ENCODE data around the gene POU2F3. TPM values are rescaled to one million over a fixed set of nuclear protein-coding genes. Genes with fewer than 3 reads are reported as not detected.

The POU2F3 gene
- total and polyA plus RNA-seq, 2 of the 8 experiments (the other 6 are each of a cell fraction or from before 2014, with no cell fraction given): 1.0 to 2.1 TPM

DNA sequence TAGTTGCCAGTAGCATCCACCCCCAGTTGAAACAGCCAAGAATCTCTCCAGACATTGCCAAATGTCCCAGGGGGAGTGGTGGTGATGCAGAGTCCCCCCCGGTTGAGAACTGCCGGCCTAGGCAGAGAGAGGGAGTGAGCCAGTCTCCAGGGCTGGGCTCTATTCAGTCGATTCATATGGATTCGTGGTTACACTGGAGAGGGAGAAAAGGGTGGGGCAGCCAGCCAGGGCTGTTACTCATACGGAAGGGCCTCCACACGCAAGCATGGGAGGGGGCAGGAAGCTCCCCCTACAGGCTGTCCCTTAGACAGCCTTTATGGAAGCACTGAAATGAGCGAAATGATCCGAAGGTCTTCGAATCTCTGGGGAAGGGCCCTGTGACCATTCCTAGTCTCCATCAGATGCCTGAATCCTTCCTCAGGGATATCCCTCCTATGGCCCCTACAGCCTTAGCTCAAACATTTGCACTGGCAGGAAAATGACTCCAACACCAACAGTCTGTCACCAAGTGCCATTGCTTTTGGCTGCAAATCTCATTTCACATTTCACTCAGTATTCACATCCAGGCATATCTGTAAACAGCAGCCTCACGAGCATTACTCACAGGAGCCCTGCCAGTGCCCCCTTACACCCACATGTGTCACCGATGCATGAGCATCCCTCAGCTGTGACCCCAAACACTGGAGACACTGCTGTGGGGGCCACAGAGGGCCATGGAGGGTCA is 66.7 kb downstream of the POU2F3 start (continued):
- TF ChIP-seq, protein P1, sequence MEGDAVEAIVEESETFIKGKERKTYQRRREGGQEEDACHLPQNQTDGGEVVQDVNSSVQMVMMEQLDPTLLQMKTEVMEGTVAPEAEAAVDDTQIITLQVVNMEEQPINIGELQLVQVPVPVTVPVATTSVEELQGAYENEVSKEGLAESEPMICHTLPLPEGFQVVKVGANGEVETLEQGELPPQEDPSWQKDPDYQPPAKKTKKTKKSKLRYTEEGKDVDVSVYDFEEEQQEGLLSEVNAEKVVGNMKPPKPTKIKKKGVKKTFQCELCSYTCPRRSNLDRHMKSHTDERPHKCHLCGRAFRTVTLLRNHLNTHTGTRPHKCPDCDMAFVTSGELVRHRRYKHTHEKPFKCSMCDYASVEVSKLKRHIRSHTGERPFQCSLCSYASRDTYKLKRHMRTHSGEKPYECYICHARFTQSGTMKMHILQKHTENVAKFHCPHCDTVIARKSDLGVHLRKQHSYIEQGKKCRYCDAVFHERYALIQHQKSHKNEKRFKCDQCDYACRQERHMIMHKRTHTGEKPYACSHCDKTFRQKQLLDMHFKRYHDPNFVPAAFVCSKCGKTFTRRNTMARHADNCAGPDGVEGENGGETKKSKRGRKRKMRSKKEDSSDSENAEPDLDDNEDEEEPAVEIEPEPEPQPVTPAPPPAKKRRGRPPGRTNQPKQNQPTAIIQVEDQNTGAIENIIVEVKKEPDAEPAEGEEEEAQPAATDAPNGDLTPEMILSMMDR (IDR thresholded peaks at IDR 0.05; ENCODE audit: control extremely low read depth in 1 of 3, insufficient read depth in 1 of 3, low read depth in 1 of 3, low read length in 3 of 3): peak; percentile 40 to 62 (median 52)
